ENCODE measurements around the gene SCNM1.
"Not testable (repeated sequence)": the region's sequence is repeated elsewhere in the genome, so short reads cannot be mapped to it uniquely, and the experiment has no call there.

The SCNM1 gene

GRCh38 chr1:151189637-151190445, 23.9 kb downstream of the SCNM1 start, which contains the start of gene VPS72:
VPS72 (minus strand) TSS chr1:151190197; CDS start chr1:151190121, 76 bp downstream.
- DNase-seq (ENCODE audit: low read depth in 1 of 2, low spot score in 1 of 2): peak; percentile 82 to 93
- no peak for TF ChIP-seq JUND (IDR thresholded peaks at IDR 0.05; ENCODE audit: low read depth)
- in situ Hi-C loops (cut with HindIII; ENCODE audit: low pct_unique_long_range_greater_than_20kb, low sequenced_read_pairs): no loop called here

GRCh38 chr1:151192047-151192446, 26.1 kb downstream of the SCNM1 start:
- in situ Hi-C loops (cut with HindIII; ENCODE audit: low pct_unique_long_range_greater_than_20kb, low sequenced_read_pairs): no loop called here

GRCh38 chr1:151193304-151193703, 27.4 kb downstream of the SCNM1 start:
- in situ Hi-C loops (cut with HindIII; ENCODE audit: low pct_unique_long_range_greater_than_20kb, low sequenced_read_pairs): no loop called here
- no peak for TF ChIP-seq JUND (IDR thresholded peaks at IDR 0.05; ENCODE audit: low read depth)
- no peak for DNase-seq (ENCODE audit: low read depth in 1 of 2, low spot score in 1 of 2)

More at GRCh38 chr1:151192047-151192446, 26.1 kb downstream of the SCNM1 start:
- TF ChIP-seq JUND (IDR thresholded peaks at IDR 0.05; ENCODE audit: low read depth): no peak
- peak in 1 of 2 experiments; percentile 37 for DNase-seq (ENCODE audit: low read depth in 1 of 2, low spot score in 1 of 2)

- in situ Hi-C loops (cut with HindIII; ENCODE audit: low pct_unique_long_range_greater_than_20kb, low sequenced_read_pairs): no loop called here
- no peak for TF ChIP-seq JUND (IDR thresholded peaks at IDR 0.05; ENCODE audit: low read depth)
- DNase-seq (ENCODE audit: low read depth in 1 of 2, low spot score in 1 of 2): peak in 1 of 2 experiments; percentile 36
These were observed 27.9 kb downstream of the SCNM1 start for GRCh38 chr1:151193856-151194255.

GRCh38 chr1:151194894-151195594, 29.1 kb downstream of the SCNM1 start:
- in situ Hi-C loops (cut with HindIII; ENCODE audit: low pct_unique_long_range_greater_than_20kb, low sequenced_read_pairs): not testable (repeated sequence)
- peak; percentile 78 for TF ChIP-seq JUND (IDR thresholded peaks at IDR 0.05; ENCODE audit: low read depth)
- peak; percentile 51 to 99 for DNase-seq (ENCODE audit: low read depth in 1 of 2, low spot score in 1 of 2)

GRCh38 chr1:151196292-151196800, 30.4 kb downstream of the SCNM1 start:
- in situ Hi-C loops (cut with HindIII; ENCODE audit: low pct_unique_long_range_greater_than_20kb, low sequenced_read_pairs): no loop called here
- no peak for TF ChIP-seq JUND (IDR thresholded peaks at IDR 0.05; ENCODE audit: low read depth)

GRCh38 chr1:151197863-151198253, 31.9 kb downstream of the SCNM1 start:
- no peak for DNase-seq (ENCODE audit: low read depth in 1 of 2, low spot score in 1 of 2)
- TF ChIP-seq JUND (IDR thresholded peaks at IDR 0.05; ENCODE audit: low read depth): no peak
- in situ Hi-C loops (cut with HindIII; ENCODE audit: low pct_unique_long_range_greater_than_20kb, low sequenced_read_pairs): no loop called here

More at GRCh38 chr1:151196292-151196800, 30.4 kb downstream of the SCNM1 start:
- DNase-seq (ENCODE audit: low read depth in 1 of 2, low spot score in 1 of 2): peak in 1 of 2 experiments; percentile 96

- in situ Hi-C loops (cut with HindIII; ENCODE audit: low pct_unique_long_range_greater_than_20kb, low sequenced_read_pairs): no loop called here
- peak; percentile 96 to 100 for DNase-seq (ENCODE audit: low read depth in 1 of 2, low spot score in 1 of 2)
- TF ChIP-seq JUND (IDR thresholded peaks at IDR 0.05; ENCODE audit: low read depth): no peak
These were observed 32.5 kb downstream of the SCNM1 start, which contains the start of gene PIP5K1A for GRCh38 chr1:151198254-151199127. PIP5K1A (plus strand) TSS chr1:151198552; CDS start chr1:151198997, 445 bp downstream.

- in situ Hi-C loops (cut with HindIII; ENCODE audit: low pct_unique_long_range_greater_than_20kb, low sequenced_read_pairs): no loop called here
- TF ChIP-seq JUND (IDR thresholded peaks at IDR 0.05; ENCODE audit: low read depth): no peak
- no peak for DNase-seq (ENCODE audit: low read depth in 1 of 2, low spot score in 1 of 2)
These were observed 34.1 kb downstream of the SCNM1 start for GRCh38 chr1:151199873-151200581.

GRCh38 chr1:151205381-151205965, 39.5 kb downstream of the SCNM1 start:
- in situ Hi-C loops (cut with HindIII; ENCODE audit: low pct_unique_long_range_greater_than_20kb, low sequenced_read_pairs): not testable (repeated sequence)

GRCh38 chr1:151210830-151211229, 44.9 kb downstream of the SCNM1 start:
- DNase-seq (ENCODE audit: low read depth in 1 of 2, low spot score in 1 of 2): peak in 1 of 2 experiments; percentile 35
- no peak for TF ChIP-seq JUND (IDR thresholded peaks at IDR 0.05; ENCODE audit: low read depth)
- in situ Hi-C loops (cut with HindIII; ENCODE audit: low pct_unique_long_range_greater_than_20kb, low sequenced_read_pairs): no loop called here

More at GRCh38 chr1:151205381-151205965, 39.5 kb downstream of the SCNM1 start:
- not testable (repeated sequence) for DNase-seq (ENCODE audit: low read depth in 1 of 2, low spot score in 1 of 2)

Measured in T47D (cell line).